Left ventricle myocardium superior (tissue), 1 donor: Measurements from ENCODE around the gene SPECC1L. TPM values are rescaled to one million over a fixed set of nuclear protein-coding genes. Genes with fewer than 3 reads are reported as not detected.
"Not testable (repeated sequence)": the region's sequence is repeated elsewhere in the genome, so short reads cannot be mapped to it uniquely, and the experiment has no call there.

ENCODE experiments used
- ATAC-seq: fragments of 200-7000 bp; cut with Tn5 transposase; one replicate; pipeline ENCODE4 v1.9.1; 2020; ENCODE audit warnings: mild to moderate bottlenecking, moderate library complexity
- DNase-seq: peaks from one replicate; pipeline ENCODE4 v3.0.0-alpha.2; 2020
- intact Hi-C: fragments of 100-400 bp; cut with micrococcal nuclease; formaldehyde crosslinking; loops from one replicate; pipeline ENCODE4 v1.11.0; 2022
- total RNA-seq: library from RNA; stranded (reverse); fragmentation: NEBNext Ultra II Directional; extraction: Animal tissue kit (Norgen Biotek cat#: 25700); gene quantifications from one replicate; pipeline ENCODE4 v1.2.1, GENCODE V29; 2021
- donor health status: DM: no; HTN: yes; CAD: no; lungs with severe emphysema.

SPECC1L gene
- total RNA-seq, 1 donor from 2014 or later, result 52.0 TPM

- DNase-seq (peak; percentile 68), ATAC-seq (peak; percentile 13)
- intact Hi-C loops, result no loop called here
Observed at GRCh38 chr22:24244144-24244787, 26.4 kb upstream of the SPECC1L start.

GRCh38 chr22:24245030-24245431 lies 25.6 kb upstream of the SPECC1L start, which contains the start of gene GGT5:
GGT5 (minus strand) TSS chr22:24245082; CDS start chr22:24244725, 357 bp downstream.
- ATAC-seq (peak; percentile 30), DNase-seq (peak; percentile 78)
- intact Hi-C loops, result not testable (repeated sequence)

GRCh38 chr22:24245584-24246561 lies 24.8 kb upstream of the SPECC1L start:
- intact Hi-C loops, result not testable (repeated sequence)
- ATAC-seq, result peak; percentile 90
- peak; percentile 90 for DNase-seq

GRCh38 chr22:24247011-24247507 lies 23.6 kb upstream of the SPECC1L start:
- DNase-seq (no peak), ATAC-seq (peak; percentile 3)
- intact Hi-C loops, result no loop called here

GRCh38 chr22:24247564-24248344 lies 22.9 kb upstream of the SPECC1L start:
- intact Hi-C loops, result no loop called here
- ATAC-seq (peak; percentile 88), DNase-seq (peak; percentile 92)

- ATAC-seq, intact Hi-C loops, DNase-seq: not testable (repeated sequence)
Observed at GRCh38 chr22:24248611-24249010, 22.0 kb upstream of the SPECC1L start.

- intact Hi-C loops, DNase-seq, ATAC-seq: not testable (repeated sequence)
Observed at GRCh38 chr22:24249413-24249812, 21.2 kb upstream of the SPECC1L start.

GRCh38 chr22:24251286-24251685 lies 19.3 kb upstream of the SPECC1L start:
- DNase-seq, ATAC-seq, intact Hi-C loops: not testable (repeated sequence)

- ATAC-seq, intact Hi-C loops, DNase-seq: not testable (repeated sequence)
Observed at GRCh38 chr22:24253126-24253525, 17.5 kb upstream of the SPECC1L start.

- ATAC-seq, DNase-seq, intact Hi-C loops: not testable (repeated sequence)
Observed at GRCh38 chr22:24256136-24256535, 14.5 kb upstream of the SPECC1L start.

GRCh38 chr22:24256736-24257135 lies 13.9 kb upstream of the SPECC1L start:
- intact Hi-C loops, DNase-seq, ATAC-seq: not testable (repeated sequence)

- ATAC-seq, intact Hi-C loops: not testable (repeated sequence)
- DNase-seq, result peak; percentile 83
Observed at GRCh38 chr22:24259459-24259858, 11.2 kb upstream of the SPECC1L start.

- DNase-seq, intact Hi-C loops, ATAC-seq: not testable (repeated sequence)
Observed at GRCh38 chr22:24262185-24262749, 8.4 kb upstream of the SPECC1L start.

GRCh38 chr22:24263479-24263878 lies 7.2 kb upstream of the SPECC1L start:
- DNase-seq, intact Hi-C loops, ATAC-seq: not testable (repeated sequence)

- ATAC-seq, DNase-seq, intact Hi-C loops: not testable (repeated sequence)
Observed at GRCh38 chr22:24264329-24264896, 6.2 kb upstream of the SPECC1L start.

GRCh38 chr22:24265734-24266133 lies 4.9 kb upstream of the SPECC1L start:
- no peak for DNase-seq
- no peak for ATAC-seq
- intact Hi-C loops, result no loop called here

- ATAC-seq, intact Hi-C loops, DNase-seq: not testable (repeated sequence)
Observed at GRCh38 chr22:24266495-24266894, 4.1 kb upstream of the SPECC1L start.

- ATAC-seq (no peak), DNase-seq (peak; percentile 46)
- intact Hi-C loops, result no loop called here
Observed at GRCh38 chr22:24271386-24271854, 789 bp downstream of the SPECC1L start.
